SU-DHL-6 (cell line): Measurements from ENCODE around the gene RNF167.

Experiments used
- EZH2phosphoT487 ChIP-seq: fragments of 200-600 bp; sonication (generic), shearing (Covaris generic); conservative IDR thresholded peaks from 2 replicates; pipeline ENCODE4 v1.6.1; 2018; ENCODE audit warnings: mild to moderate bottlenecking, antibody characterized with exemption, low read length, moderate library complexity, mixed read lengths
- TF ChIP-seq, protein P1 (sequence below): fragments of 200-600 bp; sonication (generic); IDR thresholded peaks from one replicate; pipeline ENCODE4 v1.5.1; 2017; ENCODE audit warnings: antibody characterized with exemption, mild to moderate bottlenecking, low read length, moderate library complexity; ENCODE audit not compliant: insufficient read depth, poor library complexity, severe bottlenecking

DNA sequence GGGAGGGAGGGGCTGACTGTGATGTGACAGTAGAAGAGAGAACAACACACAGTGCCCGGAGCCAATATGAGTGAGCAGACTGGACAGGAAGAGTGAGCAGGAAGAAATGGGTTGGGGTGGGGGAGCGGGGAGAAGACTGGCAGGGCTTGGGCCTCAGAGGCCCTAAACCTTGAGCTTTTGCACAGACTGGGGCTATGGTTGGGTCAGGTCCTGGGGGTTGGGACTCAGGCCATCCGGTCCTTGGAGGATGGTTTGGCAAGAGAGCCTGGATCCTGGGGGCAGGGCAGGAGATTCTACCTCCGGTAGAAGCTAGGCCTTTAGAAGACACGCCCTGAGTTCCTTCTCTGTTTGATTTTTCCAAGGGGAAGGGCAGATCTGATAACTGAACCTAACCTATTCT, 46.3 kb downstream of the RNF167 start:
- TF ChIP-seq, protein P1, sequence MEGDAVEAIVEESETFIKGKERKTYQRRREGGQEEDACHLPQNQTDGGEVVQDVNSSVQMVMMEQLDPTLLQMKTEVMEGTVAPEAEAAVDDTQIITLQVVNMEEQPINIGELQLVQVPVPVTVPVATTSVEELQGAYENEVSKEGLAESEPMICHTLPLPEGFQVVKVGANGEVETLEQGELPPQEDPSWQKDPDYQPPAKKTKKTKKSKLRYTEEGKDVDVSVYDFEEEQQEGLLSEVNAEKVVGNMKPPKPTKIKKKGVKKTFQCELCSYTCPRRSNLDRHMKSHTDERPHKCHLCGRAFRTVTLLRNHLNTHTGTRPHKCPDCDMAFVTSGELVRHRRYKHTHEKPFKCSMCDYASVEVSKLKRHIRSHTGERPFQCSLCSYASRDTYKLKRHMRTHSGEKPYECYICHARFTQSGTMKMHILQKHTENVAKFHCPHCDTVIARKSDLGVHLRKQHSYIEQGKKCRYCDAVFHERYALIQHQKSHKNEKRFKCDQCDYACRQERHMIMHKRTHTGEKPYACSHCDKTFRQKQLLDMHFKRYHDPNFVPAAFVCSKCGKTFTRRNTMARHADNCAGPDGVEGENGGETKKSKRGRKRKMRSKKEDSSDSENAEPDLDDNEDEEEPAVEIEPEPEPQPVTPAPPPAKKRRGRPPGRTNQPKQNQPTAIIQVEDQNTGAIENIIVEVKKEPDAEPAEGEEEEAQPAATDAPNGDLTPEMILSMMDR: no peak
- TF ChIP-seq EZH2phosphoT487: no peak
